GM12878 (cell line): Measurements from ENCODE around the gene SPAAR. TPM values are rescaled to one million over a fixed set of nuclear protein-coding genes. Genes with fewer than 3 reads are reported as not detected.

Experiments used
- ASH2L ChIP-seq: fragments of 300-600, 200-600 bp; sonication (generic); IDR thresholded peaks from 2 replicates; pipeline ENCODE4 v1.6.1; 2017; ENCODE audit warnings: low read depth, mild to moderate bottlenecking, borderline replicate concordance
- DPF2 ChIP-seq: fragments of 450-650 bp; IDR thresholded peaks from 2 replicates; pipeline ENCODE4 v1.6.1; 2017; ENCODE audit warnings: mild to moderate bottlenecking
- KAT2A ChIP-seq: conservative IDR thresholded peaks from 2 replicates; pipeline ENCODE4 v1.6.1; 2011; ENCODE audit warnings: low read depth, low read length; ENCODE audit not compliant: control insufficient read depth
- NR2C2 ChIP-seq: IDR thresholded peaks from 2 replicates; pipeline ENCODE4 v1.6.1; 2011; ENCODE audit warnings: borderline replicate concordance, low read depth; ENCODE audit not compliant: control insufficient read depth, insufficient read length
- SMARCA5 ChIP-seq: fragments of 450-650 bp; IDR thresholded peaks from 2 replicates; pipeline ENCODE4 v1.6.1; 2017; ENCODE audit warnings: mild to moderate bottlenecking
- STAT1 ChIP-seq: fragments of 450-650 bp; conservative IDR thresholded peaks from 2 replicates; pipeline ENCODE4 v1.6.1; 2014; ENCODE audit warnings: antibody characterized with exemption, mild to moderate bottlenecking
- YBX1 ChIP-seq: fragments of 450-650 bp; IDR thresholded peaks from 2 replicates; pipeline ENCODE4 v1.6.1; 2016; ENCODE audit warnings: antibody characterized with exemption
- polyA plus RNA-seq, 11 experiments: library from polyadenylated mRNA; depleted of rRNA in 4 of 11; unstranded in 6 of 11; stranded (reverse) in 5 of 11; fragments of >200 nt; fragmentation: Nextera tagmentation in 4 of 11; fragmentation: Illumina TruSeq in 1 of 11; extraction: Ambion mirVana in 4 of 11; extraction: Trizol in 1 of 11; gene quantifications; 1 replicate in 1 of 11; 2 replicates in 10 of 11; pipeline versions ENCODE4 v1.2.1 to v1.2.3, GENCODE V29; 2011 to 2016; ENCODE audit warnings: inconsistent platforms in 2 of 11, missing spikeins in 2 of 11, low read depth in 1 of 11
- total RNA-seq, 4 experiments: library from RNA; depleted of rRNA in 3 of 4; stranded (reverse); fragments of >200 nt in 3 of 4; fragmentation: Illumina TruSeq in 1 of 4; extraction: Trizol in 1 of 4; gene quantifications; 2 replicates each; pipeline versions ENCODE4 v1.2.1 to v1.2.3, GENCODE V29; 2013 to 2021
- TF ChIP-seq, protein P1 (sequence below): fragments of 450-650 bp; IDR thresholded peaks from 2 replicates; pipeline ENCODE4 v1.6.1; 2017; ENCODE audit warnings: antibody characterized with exemption, mild to moderate bottlenecking, moderate library complexity
- TF ChIP-seq, protein P2 (sequence below): fragments of 450-650 bp; IDR thresholded peaks from 2 replicates; pipeline ENCODE4 v1.6.1; 2017; ENCODE audit warnings: borderline replicate concordance
- TF ChIP-seq, protein P3 (sequence below): fragments of 450-650 bp; IDR thresholded peaks from 2 replicates; pipeline ENCODE4 v1.6.1; 2017; ENCODE audit warnings: mild to moderate bottlenecking, moderate library complexity

Gene SPAAR
- total and polyA plus RNA-seq, 10 of the 15 experiments (the other 5 are each of a cell fraction or from before 2014, with no cell fraction given) = not detected

DNA sequence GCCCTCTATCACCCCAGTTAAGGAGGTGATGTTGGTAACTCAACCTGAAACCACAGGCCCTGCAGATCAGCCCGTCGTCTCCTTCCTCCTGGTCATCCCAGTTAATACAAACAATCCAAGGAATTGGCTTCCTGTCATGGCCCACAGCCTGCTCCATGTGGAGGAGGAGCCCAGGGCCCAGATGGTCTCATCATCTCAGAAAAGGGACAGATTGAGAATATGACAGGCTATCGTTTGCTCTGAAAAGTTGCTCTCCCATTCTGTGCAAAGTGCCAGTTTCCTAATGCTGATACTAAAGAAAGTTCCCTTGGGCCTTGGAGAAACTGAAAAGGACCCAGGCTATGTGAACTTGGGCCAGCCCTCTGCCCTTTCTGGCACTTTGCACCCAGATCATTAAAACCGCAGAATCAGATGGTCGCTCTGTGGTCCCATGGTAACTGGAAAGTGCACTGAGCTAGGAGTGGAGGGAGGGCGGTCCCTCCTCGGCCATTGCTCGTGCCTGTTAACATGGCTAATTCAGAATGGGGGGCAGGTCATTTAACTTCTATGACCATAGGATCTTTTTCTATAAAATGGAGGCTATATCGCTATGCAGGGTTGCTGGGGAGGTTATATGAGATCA lies 675 bp upstream of the SPAAR start (continued):
- TF ChIP-seq, protein P1, sequence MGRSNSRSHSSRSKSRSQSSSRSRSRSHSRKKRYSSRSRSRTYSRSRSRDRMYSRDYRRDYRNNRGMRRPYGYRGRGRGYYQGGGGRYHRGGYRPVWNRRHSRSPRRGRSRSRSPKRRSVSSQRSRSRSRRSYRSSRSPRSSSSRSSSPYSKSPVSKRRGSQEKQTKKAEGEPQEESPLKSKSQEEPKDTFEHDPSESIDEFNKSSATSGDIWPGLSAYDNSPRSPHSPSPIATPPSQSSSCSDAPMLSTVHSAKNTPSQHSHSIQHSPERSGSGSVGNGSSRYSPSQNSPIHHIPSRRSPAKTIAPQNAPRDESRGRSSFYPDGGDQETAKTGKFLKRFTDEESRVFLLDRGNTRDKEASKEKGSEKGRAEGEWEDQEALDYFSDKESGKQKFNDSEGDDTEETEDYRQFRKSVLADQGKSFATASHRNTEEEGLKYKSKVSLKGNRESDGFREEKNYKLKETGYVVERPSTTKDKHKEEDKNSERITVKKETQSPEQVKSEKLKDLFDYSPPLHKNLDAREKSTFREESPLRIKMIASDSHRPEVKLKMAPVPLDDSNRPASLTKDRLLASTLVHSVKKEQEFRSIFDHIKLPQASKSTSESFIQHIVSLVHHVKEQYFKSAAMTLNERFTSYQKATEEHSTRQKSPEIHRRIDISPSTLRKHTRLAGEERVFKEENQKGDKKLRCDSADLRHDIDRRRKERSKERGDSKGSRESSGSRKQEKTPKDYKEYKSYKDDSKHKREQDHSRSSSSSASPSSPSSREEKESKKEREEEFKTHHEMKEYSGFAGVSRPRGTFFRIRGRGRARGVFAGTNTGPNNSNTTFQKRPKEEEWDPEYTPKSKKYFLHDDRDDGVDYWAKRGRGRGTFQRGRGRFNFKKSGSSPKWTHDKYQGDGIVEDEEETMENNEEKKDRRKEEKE = no peak
- TF ChIP-seq NR2C2 = no peak
- no peak for TF ChIP-seq DPF2
- TF ChIP-seq SMARCA5 = no peak
- TF ChIP-seq, protein P2, sequence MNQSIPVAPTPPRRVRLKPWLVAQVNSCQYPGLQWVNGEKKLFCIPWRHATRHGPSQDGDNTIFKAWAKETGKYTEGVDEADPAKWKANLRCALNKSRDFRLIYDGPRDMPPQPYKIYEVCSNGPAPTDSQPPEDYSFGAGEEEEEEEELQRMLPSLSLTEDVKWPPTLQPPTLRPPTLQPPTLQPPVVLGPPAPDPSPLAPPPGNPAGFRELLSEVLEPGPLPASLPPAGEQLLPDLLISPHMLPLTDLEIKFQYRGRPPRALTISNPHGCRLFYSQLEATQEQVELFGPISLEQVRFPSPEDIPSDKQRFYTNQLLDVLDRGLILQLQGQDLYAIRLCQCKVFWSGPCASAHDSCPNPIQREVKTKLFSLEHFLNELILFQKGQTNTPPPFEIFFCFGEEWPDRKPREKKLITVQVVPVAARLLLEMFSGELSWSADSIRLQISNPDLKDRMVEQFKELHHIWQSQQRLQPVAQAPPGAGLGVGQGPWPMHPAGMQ = no peak
- no peak for TF ChIP-seq ASH2L
- TF ChIP-seq, protein P3, sequence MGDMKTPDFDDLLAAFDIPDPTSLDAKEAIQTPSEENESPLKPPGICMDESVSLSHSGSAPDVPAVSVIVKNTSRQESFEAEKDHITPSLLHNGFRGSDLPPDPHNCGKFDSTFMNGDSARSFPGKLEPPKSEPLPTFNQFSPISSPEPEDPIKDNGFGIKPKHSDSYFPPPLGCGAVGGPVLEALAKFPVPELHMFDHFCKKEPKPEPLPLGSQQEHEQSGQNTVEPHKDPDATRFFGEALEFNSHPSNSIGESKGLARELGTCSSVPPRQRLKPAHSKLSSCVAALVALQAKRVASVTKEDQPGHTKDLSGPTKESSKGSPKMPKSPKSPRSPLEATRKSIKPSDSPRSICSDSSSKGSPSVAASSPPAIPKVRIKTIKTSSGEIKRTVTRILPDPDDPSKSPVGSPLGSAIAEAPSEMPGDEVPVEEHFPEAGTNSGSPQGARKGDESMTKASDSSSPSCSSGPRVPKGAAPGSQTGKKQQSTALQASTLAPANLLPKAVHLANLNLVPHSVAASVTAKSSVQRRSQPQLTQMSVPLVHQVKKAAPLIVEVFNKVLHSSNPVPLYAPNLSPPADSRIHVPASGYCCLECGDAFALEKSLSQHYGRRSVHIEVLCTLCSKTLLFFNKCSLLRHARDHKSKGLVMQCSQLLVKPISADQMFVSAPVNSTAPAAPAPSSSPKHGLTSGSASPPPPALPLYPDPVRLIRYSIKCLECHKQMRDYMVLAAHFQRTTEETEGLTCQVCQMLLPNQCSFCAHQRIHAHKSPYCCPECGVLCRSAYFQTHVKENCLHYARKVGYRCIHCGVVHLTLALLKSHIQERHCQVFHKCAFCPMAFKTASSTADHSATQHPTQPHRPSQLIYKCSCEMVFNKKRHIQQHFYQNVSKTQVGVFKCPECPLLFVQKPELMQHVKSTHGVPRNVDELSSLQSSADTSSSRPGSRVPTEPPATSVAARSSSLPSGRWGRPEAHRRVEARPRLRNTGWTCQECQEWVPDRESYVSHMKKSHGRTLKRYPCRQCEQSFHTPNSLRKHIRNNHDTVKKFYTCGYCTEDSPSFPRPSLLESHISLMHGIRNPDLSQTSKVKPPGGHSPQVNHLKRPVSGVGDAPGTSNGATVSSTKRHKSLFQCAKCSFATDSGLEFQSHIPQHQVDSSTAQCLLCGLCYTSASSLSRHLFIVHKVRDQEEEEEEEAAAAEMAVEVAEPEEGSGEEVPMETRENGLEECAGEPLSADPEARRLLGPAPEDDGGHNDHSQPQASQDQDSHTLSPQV = no peak
- no peak for TF ChIP-seq KAT2A
- TF ChIP-seq STAT1 = no peak
- no peak for TF ChIP-seq YBX1
- TF ChIP-seq, all 136 proteins: peak for 0
